K562 (cell line): ENCODE measurements around the gene CRLF1. TPM values are rescaled to one million over a fixed set of nuclear protein-coding genes. Genes with fewer than 3 reads are reported as not detected.

Source experiments
- CREB3 ChIP-seq: fragments of 450-650 bp; conservative IDR thresholded peaks from 2 replicates; pipeline ENCODE4 v1.6.1; 2016; ENCODE audit warnings: missing genetic modification characterization, low read depth, mild to moderate bottlenecking, missing compliant biosample characterization, moderate library complexity
- JUND ChIP-seq, 2 experiments: IDR thresholded peaks; 2 replicates in 1 of 2; 3 replicates in 1 of 2; pipeline ENCODE4 v1.6.1; 2011; ENCODE audit warnings: borderline replicate concordance in 2 of 2, low read depth in 2 of 2, low read length in 2 of 2, improper control_type of control experiment in 1 of 2, missing biosample characterization in 1 of 2, missing genetic modification characterization in 1 of 2, missing genetic modification reagents in 1 of 2
- MYC ChIP-seq, 2 experiments: fragments of 250-450 bp in 1 of 2; sonication (Bioruptor Pico) in 1 of 2; IDR thresholded peaks; 2 replicates each; pipeline versions ENCODE4 v1.5.1 to v1.6.1; 2012 to 2021; ENCODE audit warnings: low read depth in 2 of 2, borderline replicate concordance in 1 of 2, improper control_type of control experiment in 1 of 2, low read length in 1 of 2, mild to moderate bottlenecking in 1 of 2, moderate library complexity in 1 of 2
- PHF8 ChIP-seq: fragments of 200-600 bp; sonication (generic); IDR thresholded peaks from 2 replicates; pipeline ENCODE4 v1.6.1; 2012; ENCODE audit warnings: mixed run types, mild to moderate bottlenecking, inconsistent platforms, low read length, moderate library complexity, borderline replicate concordance
- ZNF589 ChIP-seq: fragments of 200-800 bp; sonication (Bioruptor generic); IDR thresholded peaks from 2 replicates; pipeline ENCODE4 v1.6.1; 2016; ENCODE audit warnings: low read depth, missing genetic modification characterization, missing compliant biosample characterization
- polyA plus RNA-seq, 8 experiments: library from polyadenylated mRNA; depleted of rRNA in 4 of 8; stranded (reverse) in 5 of 8; unstranded in 3 of 8; fragments of >200 nt; fragmentation: Nextera tagmentation in 2 of 8; fragmentation: Illumina TruSeq in 1 of 8; extraction: Ambion mirVana in 2 of 8; extraction: Trizol in 1 of 8; gene quantifications; 2 replicates each; pipeline versions ENCODE4 v1.2.1 to v1.2.3, GENCODE V29; 2011 to 2014; ENCODE audit warnings: inconsistent platforms in 1 of 8, missing spikeins in 1 of 8
- total RNA-seq, 7 experiments: library from RNA; depleted of rRNA in 6 of 7; stranded (reverse); fragments of >200 nt in 6 of 7; fragmentation: Illumina TruSeq in 2 of 7; extraction: Trizol in 2 of 7; gene quantifications; 2 replicates each; pipeline versions ENCODE4 v1.2.1 to v1.2.3, GENCODE V29; 2011 to 2021; ENCODE audit warnings: low replicate concordance in 1 of 7
- TF ChIP-seq, protein P1 (sequence below): sonication (generic); formaldehyde crosslinking; IDR thresholded peaks from 2 replicates; pipeline ENCODE4 v1.8.1; 2023; ENCODE audit warnings: mild to moderate bottlenecking, missing genetic modification reagents
- TF ChIP-seq, protein P2 (sequence below), 2 experiments: fragments of 450-650 bp; IDR thresholded peaks; 2 replicates each; pipeline ENCODE4 v1.6.1; 2016; ENCODE audit warnings: mild to moderate bottlenecking in 2 of 2, borderline replicate concordance in 1 of 2, low read depth in 1 of 2, moderate library complexity in 1 of 2

The CRLF1 gene
- total and polyA plus RNA-seq, 9 of the 15 experiments (the other 6 are each of a cell fraction or from before 2014, with no cell fraction given) = 0.85 to 3.6 (median 1.7) TPM

- TF ChIP-seq, protein P1, sequence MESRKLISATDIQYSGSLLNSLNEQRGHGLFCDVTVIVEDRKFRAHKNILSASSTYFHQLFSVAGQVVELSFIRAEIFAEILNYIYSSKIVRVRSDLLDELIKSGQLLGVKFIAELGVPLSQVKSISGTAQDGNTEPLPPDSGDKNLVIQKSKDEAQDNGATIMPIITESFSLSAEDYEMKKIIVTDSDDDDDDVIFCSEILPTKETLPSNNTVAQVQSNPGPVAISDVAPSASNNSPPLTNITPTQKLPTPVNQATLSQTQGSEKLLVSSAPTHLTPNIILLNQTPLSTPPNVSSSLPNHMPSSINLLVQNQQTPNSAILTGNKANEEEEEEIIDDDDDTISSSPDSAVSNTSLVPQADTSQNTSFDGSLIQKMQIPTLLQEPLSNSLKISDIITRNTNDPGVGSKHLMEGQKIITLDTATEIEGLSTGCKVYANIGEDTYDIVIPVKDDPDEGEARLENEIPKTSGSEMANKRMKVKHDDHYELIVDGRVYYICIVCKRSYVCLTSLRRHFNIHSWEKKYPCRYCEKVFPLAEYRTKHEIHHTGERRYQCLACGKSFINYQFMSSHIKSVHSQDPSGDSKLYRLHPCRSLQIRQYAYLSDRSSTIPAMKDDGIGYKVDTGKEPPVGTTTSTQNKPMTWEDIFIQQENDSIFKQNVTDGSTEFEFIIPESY (CRISPR knock-in tag) = no peak
- TF ChIP-seq CREB3 (tag) (peak; percentile 47; the same call in 1 of the 2 replicates), PHF8 (peak; percentile 12; the same call in 1 of the 2 replicates), JUND (IDR thresholded peaks at IDR 0.05; ENCODE audit: borderline replicate concordance, low read depth, low read length) (no peak), JUND (tag; IDR thresholded peaks at IDR 0.05; ENCODE audit: borderline replicate concordance, low read depth, low read length) (no peak), MYC (IDR thresholded peaks at IDR 0.05; ENCODE audit: low read depth, low read length) (no peak), MYC (CRISPR knock-in tag; IDR thresholded peaks at IDR 0.05; ENCODE audit: borderline replicate concordance, low read depth) (0 out of 2 replicates have a peak, but pooled peaks have one; percentile 55), ZNF589 (CRISPR knock-in tag) (0 out of 2 replicates have a peak, but pooled peaks have one; percentile 52)
- TF ChIP-seq, protein P2, sequence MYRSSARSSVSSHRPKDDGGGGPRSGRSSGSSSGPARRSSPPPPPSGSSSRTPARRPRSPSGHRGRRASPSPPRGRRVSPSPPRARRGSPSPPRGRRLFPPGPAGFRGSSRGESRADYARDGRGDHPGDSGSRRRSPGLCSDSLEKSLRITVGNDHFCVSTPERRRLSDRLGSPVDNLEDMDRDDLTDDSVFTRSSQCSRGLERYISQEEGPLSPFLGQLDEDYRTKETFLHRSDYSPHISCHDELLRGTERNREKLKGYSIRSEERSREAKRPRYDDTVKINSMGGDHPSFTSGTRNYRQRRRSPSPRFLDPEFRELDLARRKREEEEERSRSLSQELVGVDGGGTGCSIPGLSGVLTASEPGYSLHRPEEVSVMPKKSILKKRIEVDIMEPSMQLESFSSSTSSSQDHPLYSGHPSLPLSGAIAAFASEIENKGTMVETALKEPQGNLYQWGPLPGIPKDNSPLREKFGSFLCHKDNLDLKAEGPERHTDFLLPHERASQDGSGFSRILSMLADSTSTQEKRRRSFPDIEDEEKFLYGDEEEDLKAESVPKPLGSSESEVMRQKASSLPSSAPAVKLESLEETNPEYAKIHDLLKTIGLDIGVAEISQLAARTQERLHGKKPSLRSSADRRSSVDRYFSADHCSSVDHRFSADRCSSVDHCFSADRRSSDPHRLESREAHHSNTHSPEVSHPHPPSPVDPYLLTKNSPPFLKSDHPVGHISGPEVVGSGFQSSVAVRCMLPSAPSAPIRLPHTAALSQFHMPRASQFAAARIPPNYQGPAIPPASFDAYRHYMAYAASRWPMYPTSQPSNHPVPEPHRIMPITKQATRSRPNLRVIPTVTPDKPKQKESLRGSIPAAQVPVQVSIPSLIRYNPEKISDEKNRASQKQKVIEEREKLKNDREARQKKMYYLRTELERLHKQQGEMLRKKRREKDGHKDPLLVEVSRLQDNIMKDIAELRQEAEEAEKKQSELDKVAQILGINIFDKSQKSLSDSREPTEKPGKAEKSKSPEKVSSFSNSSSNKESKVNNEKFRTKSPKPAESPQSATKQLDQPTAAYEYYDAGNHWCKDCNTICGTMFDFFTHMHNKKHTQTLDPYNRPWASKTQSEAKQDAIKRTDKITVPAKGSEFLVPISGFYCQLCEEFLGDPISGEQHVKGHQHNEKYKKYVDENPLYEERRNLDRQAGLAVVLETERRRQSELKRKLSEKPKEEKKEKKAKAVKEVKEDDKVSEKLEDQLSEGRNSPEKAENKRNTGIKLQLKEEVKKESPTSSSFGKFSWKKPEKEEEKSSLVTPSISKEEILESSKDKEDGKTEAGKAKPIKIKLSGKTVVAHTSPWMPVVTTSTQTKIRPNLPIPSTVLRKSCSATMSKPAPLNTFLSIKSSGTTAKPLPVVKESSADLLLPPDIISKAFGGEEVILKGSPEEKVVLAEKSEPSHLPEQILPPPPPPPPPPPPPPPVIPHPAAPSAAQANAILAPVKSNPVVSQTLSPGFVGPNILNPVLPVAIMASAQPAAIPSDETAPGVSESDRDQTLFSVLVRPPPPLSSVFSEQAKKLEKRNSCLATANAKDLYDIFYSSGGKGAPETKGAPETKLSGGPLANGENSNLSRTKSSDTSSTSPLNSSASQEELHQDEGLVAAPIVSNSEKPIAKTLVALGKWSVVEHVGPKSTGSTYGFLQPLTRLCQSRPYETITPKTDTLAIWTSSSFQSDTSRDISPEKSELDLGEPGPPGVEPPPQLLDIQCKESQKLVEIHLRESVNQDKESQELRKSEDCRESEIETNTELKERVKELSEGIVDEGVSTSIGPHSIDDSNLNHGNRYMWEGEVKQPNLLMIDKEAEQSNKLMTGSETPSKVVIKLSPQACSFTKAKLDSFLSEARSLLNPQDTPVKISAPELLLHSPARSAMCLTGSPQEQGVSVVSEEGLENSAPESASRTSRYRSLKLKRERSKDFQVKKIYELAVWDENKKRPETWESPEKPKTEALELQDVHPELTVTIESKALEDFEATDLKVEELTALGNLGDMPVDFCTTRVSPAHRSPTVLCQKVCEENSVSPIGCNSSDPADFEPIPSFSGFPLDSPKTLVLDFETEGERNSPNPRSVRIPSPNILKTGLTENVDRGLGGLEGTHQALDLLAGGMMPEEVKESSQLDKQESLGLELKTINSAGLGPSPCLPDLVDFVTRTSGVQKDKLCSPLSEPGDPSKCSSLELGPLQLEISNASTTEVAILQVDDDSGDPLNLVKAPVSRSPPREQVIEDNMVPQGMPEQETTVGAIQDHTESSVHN (IDR thresholded peaks at IDR 0.05; ENCODE audit: borderline replicate concordance in 1 of 2, low read depth in 1 of 2) = no peak
Measured at GRCh38 chr19:18587962-18588610, 18.5 kb downstream of the CRLF1 start (continued).
